HG03432 (cell line): ENCODE measurements around the gene AKAP12.

Experiments
- ATAC-seq: cut with Tn5 transposase; IDR thresholded peaks from one replicate; pipeline ENCODE4 v1.9.1; 2021; ENCODE audit warnings: mild to moderate bottlenecking, moderate library complexity; ENCODE audit not compliant: unreplicated experiment

Gene AKAP12

GRCh38 chr6:151402228-151402627, 162.5 kb downstream of the AKAP12 start:
- ATAC-seq = no peak

DNA sequence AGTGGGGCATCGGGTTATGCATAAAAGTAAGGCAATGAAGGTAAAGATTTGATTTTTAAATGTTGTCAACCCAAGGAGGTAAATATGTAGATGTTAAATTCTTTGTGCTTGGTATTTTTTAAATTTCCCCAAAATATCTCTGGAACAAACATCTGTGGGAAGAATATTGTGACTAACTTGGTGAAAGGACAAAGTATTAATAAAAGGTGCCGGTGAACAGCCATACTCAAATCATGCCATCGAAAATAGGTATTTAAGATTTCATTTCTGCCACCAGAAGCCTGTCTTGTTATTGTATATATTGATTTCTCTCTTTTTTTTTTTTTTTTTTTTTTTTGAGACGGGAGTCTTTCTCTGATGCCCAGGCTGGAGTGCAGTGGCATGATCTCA, 164.1 kb downstream of the AKAP12 start:
- no peak for ATAC-seq
